Activated naive CD4-positive, alpha-beta T cell treated with anti-CD3 and anti-CD28 coated beads, Interleukin-2, amount 50 U/mL, for 16 hours (primary cell): ENCODE data around the gene NES.
A peak's percentile ranks its signal among the peaks of the same experiment; 100 is the strongest.

Experiments
- DNase-seq: peaks from one replicate; pipeline ENCODE4 v3.0.0-alpha.2; 2020

The NES gene

GRCh38 chr1:156662800-156663055, 14.5 kb downstream of the NES start:
- no peak for DNase-seq

- no peak for DNase-seq
Observed at GRCh38 chr1:156662005-156662799, 15.0 kb downstream of the NES start.

GRCh38 chr1:156660752-156661112, 16.5 kb downstream of the NES start:
- DNase-seq = no peak

- DNase-seq = peak; percentile 93
Observed at GRCh38 chr1:156659988-156660751, 17.0 kb downstream of the NES start.

GRCh38 chr1:156659661-156659987, 17.6 kb downstream of the NES start:
- no peak for DNase-seq

GRCh38 chr1:156658945-156659574, 18.1 kb downstream of the NES start:
- no peak for DNase-seq

GRCh38 chr1:156658496-156658895, 18.7 kb downstream of the NES start:
- DNase-seq = no peak

GRCh38 chr1:156657741-156658319, 19.4 kb downstream of the NES start:
- no peak for DNase-seq

GRCh38 chr1:156656806-156657740, 20.1 kb downstream of the NES start:
- DNase-seq = peak; percentile 77

GRCh38 chr1:156655904-156656516, 21.2 kb downstream of the NES start:
- no peak for DNase-seq

- no peak for DNase-seq
Observed at GRCh38 chr1:156655151-156655903, 21.9 kb downstream of the NES start.

- no peak for DNase-seq
Observed at GRCh38 chr1:156654700-156655099, 22.5 kb downstream of the NES start.

- DNase-seq = no peak
Observed at GRCh38 chr1:156652992-156653355, 24.2 kb downstream of the NES start.

GRCh38 chr1:156652131-156652991, 24.8 kb downstream of the NES start:
- DNase-seq = no peak

GRCh38 chr1:156648951-156649350, 28.3 kb downstream of the NES start:
- DNase-seq = no peak

GRCh38 chr1:156648496-156648895, 28.7 kb downstream of the NES start:
- no peak for DNase-seq

GRCh38 chr1:156647351-156647750, 29.9 kb downstream of the NES start:
- DNase-seq = no peak

- no peak for DNase-seq
Observed at GRCh38 chr1:156646738-156647211, 30.4 kb downstream of the NES start.

- DNase-seq = no peak
Observed at GRCh38 chr1:156645666-156646065, 31.5 kb downstream of the NES start.

- no peak for DNase-seq
Observed at GRCh38 chr1:156645056-156645455, 32.2 kb downstream of the NES start.

GRCh38 chr1:156644640-156645039, 32.6 kb downstream of the NES start:
- DNase-seq = no peak
